Measurements from ENCODE around the gene PPA2. TPM values are rescaled to one million over a fixed set of nuclear protein-coding genes. Genes with fewer than 3 reads are reported as not detected.

Gene PPA2
- total RNA-seq, 1 experiment from 2014 or later: 165 TPM

DNA sequence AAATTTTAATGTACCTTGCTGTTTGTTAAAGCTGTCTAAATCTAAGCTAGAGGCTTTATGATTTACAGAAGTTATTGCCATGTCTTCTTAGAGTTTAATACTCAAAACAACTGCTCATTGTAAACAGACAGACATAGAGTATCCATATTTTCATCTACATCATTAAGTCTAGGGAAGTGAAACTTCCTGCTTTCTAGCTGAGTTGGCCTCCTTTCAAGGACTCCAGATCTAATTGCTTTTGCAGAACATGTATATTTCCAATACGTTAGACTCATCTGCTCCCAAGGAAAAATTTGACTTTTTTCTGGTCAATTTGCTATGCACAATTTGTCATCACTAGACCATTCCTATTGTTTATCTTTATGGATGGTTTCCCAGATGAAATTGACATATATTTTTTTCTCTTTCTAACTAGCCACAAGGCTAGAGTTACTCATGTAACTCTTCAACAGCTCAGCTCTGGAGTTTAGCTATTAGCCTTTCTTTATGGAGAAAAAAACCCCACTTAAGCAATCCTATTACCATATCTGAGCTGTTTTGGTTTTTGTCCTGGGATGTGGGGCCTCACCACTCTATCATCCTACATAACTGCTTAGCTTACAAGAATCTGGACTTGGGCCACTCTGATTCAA lies 122.9 kb downstream of the PPA2 start:
- DNase-seq (ENCODE audit: unreplicated experiment): no peak
- BruUV-seq (replicated peaks): no TSS peak
- no peak overlapping the region for H3K27ac Mint-ChIP-seq (ENCODE audit: low read depth, unreplicated experiment)

DNA sequence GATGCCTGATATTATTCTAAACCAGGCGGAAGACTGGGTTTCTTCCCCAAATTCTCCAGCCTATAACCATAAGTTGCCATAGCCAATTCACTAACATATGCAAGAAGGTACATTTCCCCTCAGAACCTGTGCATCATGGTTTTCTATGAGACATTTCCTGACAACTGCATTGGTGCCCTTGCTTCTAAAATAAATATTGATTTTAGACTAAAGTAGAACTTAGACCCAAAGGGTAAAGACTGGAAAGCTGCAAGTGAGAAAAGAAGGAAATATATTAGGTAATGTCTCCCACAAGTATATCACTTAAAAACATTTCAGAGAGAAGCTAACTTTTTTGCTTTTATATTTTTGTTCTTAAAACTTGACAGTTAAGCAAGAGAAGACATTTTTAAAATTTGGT lies 125.1 kb downstream of the PPA2 start:
- Mint-ChIP-seq H3K27ac (ENCODE audit: low read depth, unreplicated experiment) (no peak overlapping the region), H3K9me3 (ENCODE audit: unreplicated experiment) (no peaks in the 10 kb centered on the region), H3K4me1 (ENCODE audit: insufficient read depth, unreplicated experiment) (no peaks in the 10 kb centered on the region), H3K36me3 (ENCODE audit: insufficient read depth, unreplicated experiment) (no peaks in the 10 kb centered on the region), H3K27me3 (ENCODE audit: insufficient read depth, unreplicated experiment) (no peaks in the 10 kb centered on the region), H3K4me3 (ENCODE audit: unreplicated experiment) (no peak overlapping the region)
- ChIA-PET POLR2A (no interaction called here), CTCF (no interaction called here)
- TF ChIP-seq, protein P1, sequence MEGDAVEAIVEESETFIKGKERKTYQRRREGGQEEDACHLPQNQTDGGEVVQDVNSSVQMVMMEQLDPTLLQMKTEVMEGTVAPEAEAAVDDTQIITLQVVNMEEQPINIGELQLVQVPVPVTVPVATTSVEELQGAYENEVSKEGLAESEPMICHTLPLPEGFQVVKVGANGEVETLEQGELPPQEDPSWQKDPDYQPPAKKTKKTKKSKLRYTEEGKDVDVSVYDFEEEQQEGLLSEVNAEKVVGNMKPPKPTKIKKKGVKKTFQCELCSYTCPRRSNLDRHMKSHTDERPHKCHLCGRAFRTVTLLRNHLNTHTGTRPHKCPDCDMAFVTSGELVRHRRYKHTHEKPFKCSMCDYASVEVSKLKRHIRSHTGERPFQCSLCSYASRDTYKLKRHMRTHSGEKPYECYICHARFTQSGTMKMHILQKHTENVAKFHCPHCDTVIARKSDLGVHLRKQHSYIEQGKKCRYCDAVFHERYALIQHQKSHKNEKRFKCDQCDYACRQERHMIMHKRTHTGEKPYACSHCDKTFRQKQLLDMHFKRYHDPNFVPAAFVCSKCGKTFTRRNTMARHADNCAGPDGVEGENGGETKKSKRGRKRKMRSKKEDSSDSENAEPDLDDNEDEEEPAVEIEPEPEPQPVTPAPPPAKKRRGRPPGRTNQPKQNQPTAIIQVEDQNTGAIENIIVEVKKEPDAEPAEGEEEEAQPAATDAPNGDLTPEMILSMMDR (IDR thresholded peaks at IDR 0.05; ENCODE audit: unreplicated experiment): no peak
- no TSS peak for BruUV-seq (replicated peaks)
- intact Hi-C loops (cut with micrococcal nuclease): no loop called here
- DNase-seq (ENCODE audit: unreplicated experiment): no peak

More for the DNA sequence above, 122.9 kb downstream of the PPA2 start:
- ChIA-PET POLR2A (no interaction called here), CTCF (interaction anchor here (0.6 kb wide), 2 partner anchors 347 to 937 kb away, joined by 3 read pairs; no protein-coding TSS in a partner anchor)
- no peak overlapping the region for H3K4me3 Mint-ChIP-seq (ENCODE audit: unreplicated experiment)
- intact Hi-C loops (cut with micrococcal nuclease): no loop called here
- H3K9me3 Mint-ChIP-seq (ENCODE audit: unreplicated experiment): no peaks in the 10 kb centered on the region
- H3K36me3 Mint-ChIP-seq (ENCODE audit: insufficient read depth, unreplicated experiment): peaks cover 6% of the 10 kb centered on the region
- H3K4me1 Mint-ChIP-seq (ENCODE audit: insufficient read depth, unreplicated experiment): no peaks in the 10 kb centered on the region
- TF ChIP-seq, protein P1 (IDR thresholded peaks at IDR 0.05; ENCODE audit: unreplicated experiment): no peak
- H3K27me3 Mint-ChIP-seq (ENCODE audit: insufficient read depth, unreplicated experiment): no peaks in the 10 kb centered on the region

DNA sequence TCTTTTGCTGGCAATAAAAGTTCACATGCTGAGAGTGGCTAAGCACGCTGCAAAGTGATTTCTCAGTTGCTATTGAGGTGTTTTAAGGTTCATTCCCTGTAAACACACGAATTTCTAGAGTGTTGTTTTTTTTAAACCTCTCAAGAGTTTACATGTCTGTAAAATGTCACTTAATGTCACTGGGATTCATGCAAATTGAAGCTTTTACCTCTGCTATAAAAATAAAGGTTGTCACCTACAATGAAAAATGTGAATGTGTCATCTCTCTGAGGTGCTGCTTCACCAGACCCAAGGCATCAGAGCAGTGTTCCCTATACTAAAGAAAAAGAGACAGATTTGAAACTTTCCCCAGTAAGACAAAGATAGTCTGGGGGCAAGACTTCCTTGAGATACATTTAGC lies 127.0 kb downstream of the PPA2 start:
- no TSS peak for BruUV-seq (replicated peaks)
- intact Hi-C loops (cut with micrococcal nuclease): no loop called here
- H3K27ac Mint-ChIP-seq (ENCODE audit: low read depth, unreplicated experiment): no peak overlapping the region
- no peak overlapping the region for H3K4me3 Mint-ChIP-seq (ENCODE audit: unreplicated experiment)
- H3K36me3 Mint-ChIP-seq (ENCODE audit: insufficient read depth, unreplicated experiment): no peaks in the 10 kb centered on the region
- H3K27me3 Mint-ChIP-seq (ENCODE audit: insufficient read depth, unreplicated experiment): no peaks in the 10 kb centered on the region
- no peaks in the 10 kb centered on the region for H3K9me3 Mint-ChIP-seq (ENCODE audit: unreplicated experiment)
- H3K4me1 Mint-ChIP-seq (ENCODE audit: insufficient read depth, unreplicated experiment): no peaks in the 10 kb centered on the region
- DNase-seq (ENCODE audit: unreplicated experiment): no peak
- TF ChIP-seq, protein P1 (IDR thresholded peaks at IDR 0.05; ENCODE audit: unreplicated experiment): no peak
- ChIA-PET POLR2A (no interaction called here), CTCF (no interaction called here)

DNA sequence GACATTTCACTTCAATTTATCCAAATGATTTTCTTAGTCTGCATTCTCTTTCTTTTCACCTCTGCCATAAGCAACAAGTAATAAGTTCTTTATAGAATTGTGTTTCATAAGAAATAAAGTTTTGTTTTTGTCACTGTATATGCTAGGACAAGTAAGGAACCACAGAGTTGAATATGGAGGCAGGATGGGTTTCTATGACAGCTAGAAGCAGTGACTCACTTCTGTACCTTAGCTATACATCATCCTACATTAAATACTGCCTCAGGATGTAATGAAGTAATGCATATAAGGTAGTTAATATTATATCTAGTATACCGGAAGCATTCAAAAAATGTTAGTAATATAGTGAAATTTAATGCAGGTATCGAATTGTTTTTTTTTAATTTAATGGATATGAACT lies 128.0 kb downstream of the PPA2 start:
- no peak for DNase-seq (ENCODE audit: unreplicated experiment)
- Mint-ChIP-seq H3K9me3 (ENCODE audit: unreplicated experiment) (no peaks in the 10 kb centered on the region), H3K27ac (ENCODE audit: low read depth, unreplicated experiment) (no peak overlapping the region), H3K27me3 (ENCODE audit: insufficient read depth, unreplicated experiment) (no peaks in the 10 kb centered on the region), H3K36me3 (ENCODE audit: insufficient read depth, unreplicated experiment) (no peaks in the 10 kb centered on the region), H3K4me3 (ENCODE audit: unreplicated experiment) (no peak overlapping the region), H3K4me1 (ENCODE audit: insufficient read depth, unreplicated experiment) (no peaks in the 10 kb centered on the region)
- intact Hi-C loops (cut with micrococcal nuclease): no loop called here
- POLR2A ChIA-PET: no interaction called here
- BruUV-seq (replicated peaks): no TSS peak
- TF ChIP-seq, protein P1 (IDR thresholded peaks at IDR 0.05; ENCODE audit: unreplicated experiment): no peak
- CTCF ChIA-PET: interaction anchor here (0.7 kb wide), 1 partner anchor 9 kb away, joined by 3 read pairs; no protein-coding TSS in a partner anchor

Data from MCF 10A (cell line).